Stomach (tissue), 9 donors: Measurements from ENCODE around the gene TNS1. TPM values are rescaled to one million over a fixed set of nuclear protein-coding genes. Genes with fewer than 3 reads are reported as not detected.

ENCODE experiments used
- DNase-seq, 2 donors: peaks; one replicate each; pipeline versions ENCODE4 v3.0.0 to v3.0.0-alpha.2; 2013 to 2019
- H3K27ac ChIP-seq, 5 donors: fragments of 200-600 bp in 4 of 5; sonication (generic) in 4 of 5; one replicate each; pipeline ENCODE4 v1.5.1; 2013 to 2019; ENCODE audit warnings: mild to moderate bottlenecking in 1 of 5, moderate library complexity in 1 of 5
- H3K27me3 ChIP-seq, 3 donors: fragments of 200-600 bp; sonication (generic); one replicate each; pipeline ENCODE4 v1.5.1; 2017 to 2019; ENCODE audit warnings: mixed run types in 1 of 3
- H3K36me3 ChIP-seq, 4 donors: fragments of 200-600 bp; sonication (generic); 1 replicate in 3 of 4; 2 replicates in 1 of 4; pipeline ENCODE4 v1.5.1; 2016 to 2019
- H3K4me1 ChIP-seq, 4 donors: fragments of 200-600 bp; sonication (generic); one replicate each; pipeline ENCODE4 v1.5.1; 2016 to 2019
- H3K4me3 ChIP-seq, 4 donors: fragments of 200-600 bp; sonication (generic) in 3 of 4; one replicate each; pipeline ENCODE4 v1.5.1; 2016 to 2019; ENCODE audit warnings: mild to moderate bottlenecking in 1 of 4
- H3K9me3 ChIP-seq, 4 donors: fragments of 200-600 bp; sonication (generic); one replicate each; pipeline ENCODE4 v1.5.1; 2016 to 2019
- EP300 ChIP-seq: sonication (generic); formaldehyde crosslinking; IDR thresholded peaks from one replicate; pipeline ENCODE4 v1.6.1; 2017; ENCODE audit warnings: antibody characterized with exemption
- POLR2A ChIP-seq, 4 donors: fragments of 450-650 bp; IDR thresholded peaks; one replicate each; pipeline ENCODE4 v1.6.1; 2016; ENCODE audit warnings: antibody characterized with exemption in 4 of 4, control low read depth in 2 of 4, mild to moderate bottlenecking in 1 of 4, moderate library complexity in 1 of 4
- POLR2AphosphoS5 ChIP-seq, 3 donors: sonication (generic); formaldehyde crosslinking; IDR thresholded peaks; one replicate each; pipeline ENCODE4 v1.6.1; 2016; ENCODE audit warnings: antibody characterized with exemption in 3 of 3
- WGBS, 5 donors: extraction: QIAGEN DNeasy Blood & Tissue Kit in 3 of 5; methylation state at CpG; one replicate each; pipeline versions ENCODE4 v1.1.5 to v1.1.7; 2013 to 2018; 5-methylcytosine and 5-hydroxymethylcytosine counted together
- intact Hi-C: fragments of 100-400 bp; cut with DNase I; formaldehyde crosslinking; loops from one replicate; pipeline ENCODE4 v1.15.1; 2023; ENCODE audit warnings: low total_unique reads
- polyA plus RNA-seq, 3 donors: library from polyadenylated mRNA; stranded (reverse); fragments of 200-250 nt; gene quantifications; one replicate each; pipeline ENCODE4 v1.2.3, GENCODE V29; 2013
- total RNA-seq, 5 donors: library from RNA; depleted of rRNA; stranded (reverse); fragments of >200 nt; gene quantifications; one replicate each; pipeline versions ENCODE4 v1.1.0 to v1.2.3, GENCODE V29; 2014 to 2016
- TF ChIP-seq, protein P1 (sequence below), 7 experiments: fragments of 450-650 bp in 4 of 7; fragments of 200-600 bp in 3 of 7; sonication (generic) in 3 of 7; IDR thresholded peaks; one replicate each; pipeline ENCODE4 v1.5.1; 2016 to 2019; ENCODE audit warnings: antibody characterized with exemption in 7 of 7, control low read depth in 2 of 7, mild to moderate bottlenecking in 1 of 7
- donor health status: healthy with polysubstance abuse.
- donor health status: Bipolar disorder and iron deficiency.
- donor health status: healthy.

The TNS1 gene
- total and polyA plus RNA-seq, 8 donors, result 18.5 to 682 (median 160) TPM

DNA sequence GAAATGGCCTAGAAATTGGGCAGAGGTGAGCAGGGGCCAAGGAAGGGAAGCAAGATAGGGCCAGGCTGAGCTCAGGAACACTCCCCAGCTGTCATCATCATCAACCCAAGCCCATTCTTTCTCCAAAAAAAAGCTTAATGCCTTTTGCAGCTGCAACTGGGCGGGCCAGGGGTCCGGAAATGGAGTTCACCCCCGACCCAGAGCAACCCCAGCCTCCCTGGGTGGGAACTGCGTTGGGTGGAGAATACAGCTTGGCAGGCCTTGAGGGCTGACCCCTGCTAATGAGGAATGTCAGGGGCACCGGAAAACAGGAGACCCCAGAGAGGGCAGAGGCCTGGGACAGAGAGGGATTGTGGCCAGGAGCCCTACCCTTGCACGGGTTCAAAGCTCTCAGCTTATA lies 64.8 kb downstream of the TNS1 start:
- Histone ChIP-seq H3K36me3 (peaks cover 0 to 9% (median 0%) of the 10 kb centered on the region in 4 donors), H3K27ac (peak overlapping the region; percentile 47 to 92 (median 92)), H3K4me3 (peak overlapping the region; percentile 55 to 67 (median 61)), H3K9me3 (no peaks in the 10 kb centered on the region), H3K4me1 (peaks cover 52 to 98% (median 92%) of the 10 kb centered on the region in 4 donors), H3K27me3 (no peaks in the 10 kb centered on the region)
- TF ChIP-seq EP300 (no peak), POLR2AphosphoS5 (IDR thresholded peaks at IDR 0.05) (no peak), POLR2A (IDR thresholded peaks at IDR 0.05) (no peak)
- TF ChIP-seq, protein P1, sequence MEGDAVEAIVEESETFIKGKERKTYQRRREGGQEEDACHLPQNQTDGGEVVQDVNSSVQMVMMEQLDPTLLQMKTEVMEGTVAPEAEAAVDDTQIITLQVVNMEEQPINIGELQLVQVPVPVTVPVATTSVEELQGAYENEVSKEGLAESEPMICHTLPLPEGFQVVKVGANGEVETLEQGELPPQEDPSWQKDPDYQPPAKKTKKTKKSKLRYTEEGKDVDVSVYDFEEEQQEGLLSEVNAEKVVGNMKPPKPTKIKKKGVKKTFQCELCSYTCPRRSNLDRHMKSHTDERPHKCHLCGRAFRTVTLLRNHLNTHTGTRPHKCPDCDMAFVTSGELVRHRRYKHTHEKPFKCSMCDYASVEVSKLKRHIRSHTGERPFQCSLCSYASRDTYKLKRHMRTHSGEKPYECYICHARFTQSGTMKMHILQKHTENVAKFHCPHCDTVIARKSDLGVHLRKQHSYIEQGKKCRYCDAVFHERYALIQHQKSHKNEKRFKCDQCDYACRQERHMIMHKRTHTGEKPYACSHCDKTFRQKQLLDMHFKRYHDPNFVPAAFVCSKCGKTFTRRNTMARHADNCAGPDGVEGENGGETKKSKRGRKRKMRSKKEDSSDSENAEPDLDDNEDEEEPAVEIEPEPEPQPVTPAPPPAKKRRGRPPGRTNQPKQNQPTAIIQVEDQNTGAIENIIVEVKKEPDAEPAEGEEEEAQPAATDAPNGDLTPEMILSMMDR (IDR thresholded peaks at IDR 0.05), result no peak
- WGBS, 5 donors, result 51 to 65% (median 56%) methylated on average over 6 of the region's 6 CpGs
- DNase-seq, result no peak
- intact Hi-C loops, result no loop called here

DNA sequence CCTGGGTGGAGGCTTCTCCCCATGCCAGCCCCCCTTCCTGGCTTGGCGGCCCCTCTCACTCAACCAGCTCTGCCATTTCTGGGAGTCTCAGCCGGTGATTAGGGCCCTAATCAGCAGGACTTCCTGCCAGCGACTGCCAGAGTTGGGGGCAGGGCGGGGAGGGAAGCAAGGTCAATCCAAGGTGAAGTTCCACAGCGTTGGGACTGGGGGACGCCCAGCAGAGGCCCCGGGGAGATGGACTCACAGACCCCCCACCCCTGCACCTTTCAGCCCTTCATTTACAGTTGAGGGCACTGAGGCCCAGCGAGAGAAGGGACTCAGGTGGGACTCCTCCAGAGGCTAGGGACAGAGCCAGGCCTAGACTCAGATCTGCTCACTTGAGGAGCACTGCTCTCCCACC lies 65.3 kb downstream of the TNS1 start:
- Histone ChIP-seq H3K4me1 (peaks cover 55 to 98% (median 89%) of the 10 kb centered on the region in 4 donors), H3K4me3 (peak overlapping the region; percentile 55 to 67 (median 61)), H3K36me3 (peaks cover 0 to 9% (median 0%) of the 10 kb centered on the region in 4 donors), H3K27ac (peak overlapping the region; percentile 47 to 92 (median 92)), H3K27me3 (no peaks in the 10 kb centered on the region), H3K9me3 (no peaks in the 10 kb centered on the region)
- DNase-seq, result peak; percentile 47 to 82
- intact Hi-C loops, result no loop called here
- TF ChIP-seq POLR2AphosphoS5 (IDR thresholded peaks at IDR 0.05) (peak in 2 of 3 donors; percentile 21 to 41), EP300 (no peak), POLR2A (IDR thresholded peaks at IDR 0.05) (no peak)
- TF ChIP-seq, protein P1 (IDR thresholded peaks at IDR 0.05), result no peak
- 18 to 37% (median 24%) methylated on average over 4 to 8 of the region's 8 CpGs for WGBS, 5 donors

DNA sequence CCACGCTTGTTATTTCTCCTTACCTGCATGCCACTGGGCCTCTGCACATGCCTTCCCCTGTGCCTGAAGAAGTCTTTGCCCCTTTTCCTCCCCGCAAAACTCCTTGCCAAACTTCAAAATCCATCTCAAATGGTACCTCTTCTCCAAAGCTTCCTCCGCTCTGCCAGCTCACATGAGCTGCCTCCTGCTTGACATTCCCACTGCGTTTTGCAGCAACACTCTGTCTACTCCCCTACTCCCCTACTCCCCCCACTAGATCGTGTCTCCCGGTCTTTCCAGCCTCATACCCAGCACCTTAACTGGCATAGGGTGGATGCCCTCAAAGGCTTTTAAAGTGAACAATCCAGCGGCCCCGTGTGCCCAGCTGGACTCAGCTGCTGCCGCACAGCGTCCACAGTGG lies 65.8 kb downstream of the TNS1 start:
- H3K4me1 ChIP-seq, result peaks cover 55 to 98% (median 87%) of the 10 kb centered on the region in 4 donors
- TF ChIP-seq EP300 (no peak), POLR2A (IDR thresholded peaks at IDR 0.05) (no peak), POLR2AphosphoS5 (IDR thresholded peaks at IDR 0.05) (no peak)
- TF ChIP-seq, protein P1 (IDR thresholded peaks at IDR 0.05), result no peak
- WGBS, 5 donors, result 56 to 69% (median 63%) methylated on average over 10 of the region's 10 CpGs

DNA sequence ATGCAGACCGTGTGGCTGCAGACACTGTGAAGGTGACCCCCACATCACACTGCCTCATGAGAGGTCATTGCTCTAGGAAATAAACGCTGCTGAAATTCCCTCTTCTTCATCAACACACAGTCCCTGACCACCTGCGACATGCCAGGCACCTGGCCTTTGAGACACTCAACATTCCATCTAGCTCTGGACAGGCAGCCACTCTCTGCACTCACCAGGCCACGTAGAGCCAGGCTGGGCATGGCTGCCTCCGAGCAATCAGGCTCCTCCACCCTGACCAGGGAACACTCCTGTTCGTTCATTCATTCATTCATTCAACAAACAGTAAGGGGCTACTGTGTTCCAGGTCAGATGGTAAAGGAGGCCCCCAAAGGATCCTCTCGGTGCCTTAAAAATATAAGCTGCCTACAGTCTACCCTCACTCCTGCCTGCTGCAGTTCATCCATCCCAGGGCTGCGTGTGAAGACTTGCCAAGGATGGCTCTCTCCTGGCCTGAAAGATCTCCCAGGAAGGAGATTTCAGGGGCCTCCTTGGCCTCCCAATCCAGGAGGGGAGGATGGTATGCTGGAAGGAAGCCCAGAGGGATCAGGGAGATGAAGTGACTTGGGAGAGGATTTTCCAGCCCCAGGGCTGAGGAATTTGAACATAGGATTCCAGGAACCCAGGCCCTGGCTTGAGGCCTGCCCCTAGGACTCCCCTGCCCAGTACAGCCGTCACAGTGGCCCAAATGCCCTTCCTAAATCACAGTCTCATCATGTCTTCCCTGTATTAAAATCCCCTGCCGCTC lies 66.7 kb downstream of the TNS1 start:
- H3K27me3 ChIP-seq, result no peaks in the 10 kb centered on the region
- TF ChIP-seq POLR2A (IDR thresholded peaks at IDR 0.05), result no peak
- peak in 2 of 3 donors; percentile 24 to 29 for TF ChIP-seq POLR2AphosphoS5 (IDR thresholded peaks at IDR 0.05)
- peak overlapping the region; percentile 68 to 92 (median 92) for H3K27ac ChIP-seq
- peak overlapping the region in 3 of 4 donors; percentile 59 to 67 (median 63) for H3K4me3 ChIP-seq
- intact Hi-C loops, result no loop called here
- DNase-seq, result peak in 1 of 2 donors; percentile 69
- H3K9me3 ChIP-seq, result no peaks in the 10 kb centered on the region
- H3K4me1 ChIP-seq, result peaks cover 62 to 97% (median 85%) of the 10 kb centered on the region in 4 donors
- H3K36me3 ChIP-seq, result peaks cover 0 to 9% (median 0%) of the 10 kb centered on the region in 4 donors
- WGBS, 5 donors, result 56 to 77% (median 66%) methylated on average over 10 of the region's 10 CpGs

More for the DNA sequence above, 65.8 kb downstream of the TNS1 start:
- Histone ChIP-seq H3K36me3 (peaks cover 0 to 9% (median 0%) of the 10 kb centered on the region in 4 donors), H3K4me3 (peak overlapping the region; percentile 55 to 67 (median 61)), H3K27me3 (no peaks in the 10 kb centered on the region), H3K9me3 (no peaks in the 10 kb centered on the region), H3K27ac (peak overlapping the region; percentile 47 to 92 (median 92))
- intact Hi-C loops, result no loop called here
- no peak for DNase-seq
